GM15510 (cell line): Measurements from ENCODE around the gene CCDC183.

Experiments used
- POLR2A ChIP-seq: IDR thresholded peaks from 3 replicates; pipeline ENCODE4 v1.6.1; 2011; ENCODE audit warnings: borderline replicate concordance; ENCODE audit not compliant: insufficient read length; ENCODE audit errors: extremely low read depth

CCDC183 gene

GRCh38 chr9:136829981-136830885 is 34.1 kb downstream of the CCDC183 start:
- TF ChIP-seq POLR2A = no peak

DNA sequence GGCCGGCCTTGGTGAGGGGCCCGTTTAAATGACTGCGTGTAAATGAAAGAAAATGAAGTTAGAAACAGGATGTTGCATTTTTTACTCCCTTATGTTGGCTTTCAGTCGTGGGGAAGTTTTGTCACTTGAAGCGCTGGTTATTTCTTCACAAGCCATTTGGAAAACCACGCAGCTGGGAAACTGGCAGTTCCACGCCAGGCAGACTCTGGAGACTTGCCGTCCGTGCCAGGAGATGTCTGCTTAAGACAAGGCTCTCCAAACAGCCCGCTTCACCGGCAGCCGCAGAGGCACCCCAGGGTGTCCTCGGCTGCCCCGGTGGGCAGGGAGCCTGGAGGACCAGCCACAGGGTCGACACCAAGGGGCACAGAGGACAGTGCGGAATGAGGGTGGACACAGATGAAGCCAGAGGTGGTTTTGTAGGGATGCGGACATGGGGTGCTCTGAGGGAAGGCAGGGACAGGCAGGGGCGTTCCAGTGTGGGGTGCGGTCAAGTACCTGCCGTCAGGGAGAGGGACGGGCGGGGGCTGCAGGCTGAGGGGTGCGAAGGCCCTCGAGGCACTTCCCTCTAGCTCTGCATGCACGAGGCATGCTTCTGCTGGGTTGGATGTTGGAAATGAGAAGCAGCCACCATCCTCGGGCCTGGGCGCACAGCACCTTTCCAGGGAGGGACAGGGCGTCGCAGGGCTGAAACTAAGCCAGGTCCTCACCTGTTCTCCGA is 35.0 kb downstream of the CCDC183 start:
- TF ChIP-seq POLR2A = no peak

GRCh38 chr9:136831720-136832104 is 35.6 kb downstream of the CCDC183 start:
- TF ChIP-seq POLR2A = no peak

- no peak for TF ChIP-seq POLR2A
Measured at GRCh38 chr9:136832581-136832980, 36.4 kb downstream of the CCDC183 start.

GRCh38 chr9:136835162-136835931 is 39.2 kb downstream of the CCDC183 start:
- TF ChIP-seq POLR2A = no peak

DNA sequence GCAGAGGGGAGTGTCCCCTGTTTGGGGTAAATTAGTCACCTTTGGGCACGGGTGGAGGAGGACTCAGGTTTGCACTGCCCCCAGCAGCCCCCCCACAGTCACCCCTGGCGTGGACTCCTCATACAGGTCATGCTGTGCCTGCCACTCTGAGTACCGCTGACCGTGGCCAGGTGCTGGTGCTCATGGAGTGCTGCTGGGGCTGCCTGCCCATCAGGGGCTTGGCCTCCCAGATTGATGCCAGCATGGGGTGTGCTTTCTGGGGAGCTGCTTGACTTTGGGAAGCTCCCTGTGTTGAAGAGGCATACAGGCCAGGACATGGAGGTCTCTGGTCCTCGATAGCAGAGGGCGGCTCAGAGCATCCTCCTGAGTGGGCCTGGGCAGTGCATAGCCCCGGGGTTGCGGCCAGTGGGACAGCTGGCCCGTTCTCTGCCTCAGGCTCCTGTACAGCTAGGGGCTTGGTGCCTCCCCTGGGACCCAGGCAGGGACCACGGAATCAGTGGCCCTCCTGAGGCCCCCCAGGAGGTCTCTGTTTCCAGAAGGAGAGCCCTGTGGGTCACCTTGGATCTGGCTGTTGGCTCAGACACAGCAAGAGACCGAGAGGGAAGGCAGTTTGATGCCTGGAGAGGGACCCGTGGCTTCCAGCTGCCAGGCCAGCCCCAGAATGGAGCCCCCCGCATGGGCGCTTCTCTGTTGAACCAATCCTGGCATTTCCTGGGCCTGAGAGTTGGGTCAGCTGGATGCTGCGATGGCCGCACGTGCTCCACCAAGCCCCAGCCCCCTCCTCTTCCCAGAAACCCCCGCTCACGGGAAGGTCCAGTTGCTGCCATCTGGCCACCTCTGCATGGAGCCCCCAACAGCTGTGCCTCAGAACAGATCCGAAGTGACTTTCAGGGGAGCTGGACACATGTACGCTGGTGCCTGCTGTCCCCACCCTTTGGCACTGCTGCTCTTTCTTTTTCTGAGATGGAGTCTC is 40.1 kb downstream of the CCDC183 start:
- no peak for TF ChIP-seq POLR2A

GRCh38 chr9:136837146-136837855 is 41.2 kb downstream of the CCDC183 start:
- no peak for TF ChIP-seq POLR2A

GRCh38 chr9:136838314-136839228 is 42.4 kb downstream of the CCDC183 start:
- no peak for TF ChIP-seq POLR2A

DNA sequence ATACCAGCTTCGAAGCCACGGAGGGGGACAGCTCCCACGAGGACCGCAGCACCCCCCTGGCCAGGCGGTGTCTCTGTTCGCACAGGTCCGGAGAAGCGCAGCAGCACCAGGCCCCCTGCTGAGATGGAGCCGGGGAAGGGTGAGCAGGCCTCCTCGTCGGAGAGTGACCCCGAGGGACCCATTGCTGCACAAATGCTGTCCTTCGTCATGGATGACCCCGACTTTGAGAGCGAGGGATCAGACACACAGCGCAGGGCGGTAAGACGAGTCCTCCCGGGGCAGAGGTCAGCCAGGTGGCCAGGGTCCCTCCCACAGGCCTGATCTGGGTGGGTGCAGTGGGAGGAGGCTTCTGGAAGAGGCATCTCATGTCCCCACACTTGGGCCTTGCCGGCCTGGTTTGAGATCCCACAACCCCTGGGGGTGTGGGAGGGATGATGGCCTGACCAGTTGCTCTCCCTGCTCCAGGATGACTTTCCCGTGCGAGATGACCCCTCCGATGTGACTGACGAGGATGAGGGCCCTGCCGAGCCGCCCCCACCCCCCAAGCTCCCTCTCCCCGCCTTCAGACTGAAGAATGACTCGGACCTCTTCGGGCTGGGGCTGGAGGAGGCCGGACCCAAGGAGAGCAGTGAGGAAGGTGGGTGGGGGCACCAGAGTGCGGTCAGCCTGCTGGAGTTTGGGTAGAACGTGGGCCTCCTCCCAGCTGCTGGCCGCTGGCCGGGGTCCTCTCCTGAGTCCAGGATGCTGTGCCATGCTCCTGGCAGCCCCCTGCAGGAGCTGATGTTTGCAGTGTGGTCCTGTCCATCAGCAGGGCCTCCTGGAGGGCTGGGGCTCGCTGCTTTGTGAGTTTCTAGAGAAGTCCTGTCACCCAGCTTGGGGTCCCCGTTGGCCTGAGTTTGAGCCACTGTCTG is 43.3 kb downstream of the CCDC183 start:
- no peak for TF ChIP-seq POLR2A

GRCh38 chr9:136840140-136840876 is 44.2 kb downstream of the CCDC183 start:
- no peak for TF ChIP-seq POLR2A
